EL (cell line): Measurements from ENCODE around the gene ZBTB18.
"Not testable (repeated sequence)": the region's sequence is repeated elsewhere in the genome, so short reads cannot be mapped to it uniquely, and the experiment has no call there.

Experiments used
- DNase-seq: peaks from one replicate; pipeline ENCODE4 v3.0.0-alpha.2; 2016

Gene ZBTB18

DNA sequence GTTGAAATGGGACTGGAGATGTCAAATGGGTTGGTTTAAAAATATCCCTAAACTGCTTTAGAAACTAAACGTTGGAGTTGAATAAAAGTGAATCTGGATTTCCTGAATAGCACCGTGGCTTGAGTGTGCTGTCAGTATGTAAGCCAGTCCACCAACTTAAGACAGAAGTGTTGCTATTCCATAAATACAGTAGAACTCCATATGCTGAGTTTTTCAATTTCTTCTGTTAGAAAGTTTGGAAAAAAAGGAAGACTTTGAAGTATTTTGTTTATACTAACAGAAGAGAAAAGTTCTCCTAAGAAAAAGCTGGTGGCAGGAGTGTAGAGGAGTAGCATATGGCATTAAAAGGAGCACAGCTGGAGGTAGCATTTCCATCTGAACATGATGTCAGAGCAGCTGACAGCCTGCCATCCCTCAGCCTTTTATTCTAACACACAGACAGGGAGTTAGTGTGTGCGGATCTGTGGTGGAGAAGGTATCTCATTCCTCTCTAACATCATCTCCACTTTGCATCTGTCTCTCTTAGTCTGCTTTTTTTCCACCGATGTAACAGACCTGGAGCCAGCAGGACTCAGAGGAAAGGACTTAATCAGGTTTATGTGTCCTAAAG lies at the start of gene ZBTB18:
ZBTB18 (plus strand) TSS at position 449 of the 610 bp plus-strand sequence; CDS start at position 598, 149 bp downstream.
- DNase-seq = peak; percentile 64

DNA sequence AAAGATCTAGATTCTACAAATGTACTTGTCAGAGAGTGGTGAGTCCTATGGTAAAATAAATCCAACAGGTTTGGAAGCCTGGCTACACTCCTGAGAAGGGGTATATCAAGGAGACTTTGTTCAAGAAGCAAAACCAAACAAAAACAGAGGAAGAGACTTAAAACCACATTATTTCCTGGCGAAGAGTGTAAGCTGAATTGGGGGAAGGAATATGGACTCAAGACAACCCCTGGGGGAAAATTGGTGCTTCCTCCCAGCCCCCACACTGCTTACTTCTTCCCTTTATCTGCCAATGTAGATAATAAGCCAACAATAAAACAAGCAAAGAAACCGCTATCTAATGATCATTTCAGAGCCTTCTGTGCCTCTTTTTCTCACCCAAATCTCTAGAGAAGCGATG lies 48.4 kb upstream of the ZBTB18 start:
- no peak for DNase-seq

DNA sequence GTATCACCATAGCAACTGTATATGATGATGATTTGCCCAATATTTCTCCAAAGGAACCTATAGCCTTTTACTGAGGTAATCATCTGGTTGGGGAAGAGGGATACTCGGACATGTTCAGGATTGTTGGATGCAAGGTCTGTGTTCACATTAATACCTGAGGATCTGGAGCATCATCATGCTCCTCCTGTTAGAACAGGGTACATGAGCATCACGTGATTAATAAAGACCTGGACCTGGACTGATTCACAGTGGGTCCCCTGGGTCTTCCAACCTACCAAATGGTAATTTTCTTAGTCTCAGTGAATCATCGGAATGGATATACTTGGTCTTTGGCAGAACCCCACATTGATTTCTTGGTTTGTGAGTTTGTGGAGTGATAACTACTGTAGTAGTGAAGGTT lies 45.6 kb upstream of the ZBTB18 start:
- no peak for DNase-seq

DNA sequence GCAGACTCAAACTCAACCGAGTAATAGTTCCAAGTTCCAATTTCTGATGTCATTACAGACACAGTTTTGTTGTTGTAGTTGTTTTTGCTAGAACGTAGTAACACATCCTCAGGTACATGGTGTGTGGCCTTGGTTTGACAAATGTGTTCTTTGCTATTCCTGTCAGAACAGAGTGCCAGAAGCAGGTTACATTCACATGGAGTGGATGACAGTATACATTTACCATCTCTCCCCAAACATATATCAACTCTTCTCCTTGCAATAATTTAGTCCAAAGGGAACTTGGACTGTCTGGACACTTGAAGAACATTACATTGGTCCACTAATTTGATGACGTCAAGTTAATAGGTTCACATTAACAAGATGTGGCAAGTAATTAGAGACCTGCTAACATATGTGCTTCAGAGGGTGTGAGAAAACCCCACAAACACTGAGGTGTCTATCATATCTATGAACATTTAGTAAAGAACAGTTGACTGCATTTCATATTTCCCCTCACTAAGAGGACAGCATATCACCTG lies 44.6 kb upstream of the ZBTB18 start:
- no peak for DNase-seq

DNA sequence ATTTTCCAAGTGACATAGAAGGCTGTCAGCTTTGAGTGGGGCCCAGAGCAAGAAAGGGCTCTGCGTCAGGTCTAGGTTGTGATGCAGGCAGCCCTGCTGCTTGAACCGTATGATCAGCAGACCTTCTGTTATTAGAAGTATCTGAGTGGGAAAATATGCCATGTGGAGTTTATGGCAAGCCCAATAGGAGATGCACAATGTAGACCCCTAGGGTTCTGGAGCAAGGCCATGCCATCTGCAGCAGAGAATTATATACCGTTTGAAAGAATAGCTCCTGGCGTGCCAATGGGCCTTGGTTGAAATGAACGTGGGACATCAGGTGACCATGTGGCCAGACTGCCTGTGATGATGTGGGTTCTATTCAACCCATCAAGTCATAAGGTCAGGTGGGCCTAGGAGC lies 44.1 kb upstream of the ZBTB18 start:
- DNase-seq = no peak

DNA sequence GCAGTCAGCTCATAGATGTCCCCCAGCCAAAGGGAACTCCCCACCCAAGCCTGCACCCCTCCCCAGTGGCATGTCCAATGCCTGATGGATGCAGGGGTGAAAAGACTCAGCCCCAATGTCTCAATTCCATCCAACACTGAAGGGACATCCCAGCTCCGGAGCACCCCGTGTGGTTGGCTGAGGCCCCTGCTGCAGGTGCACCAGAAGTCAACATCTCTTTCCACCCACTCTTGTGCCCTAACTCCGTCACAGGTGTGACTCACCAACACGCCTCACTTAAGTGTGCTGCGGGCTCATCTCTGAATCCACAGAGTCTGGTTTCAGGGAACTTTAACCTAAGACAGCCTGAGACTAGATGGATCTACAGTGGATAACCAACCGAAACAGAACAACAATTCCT lies 40.9 kb upstream of the ZBTB18 start:
- DNase-seq = no peak

DNA sequence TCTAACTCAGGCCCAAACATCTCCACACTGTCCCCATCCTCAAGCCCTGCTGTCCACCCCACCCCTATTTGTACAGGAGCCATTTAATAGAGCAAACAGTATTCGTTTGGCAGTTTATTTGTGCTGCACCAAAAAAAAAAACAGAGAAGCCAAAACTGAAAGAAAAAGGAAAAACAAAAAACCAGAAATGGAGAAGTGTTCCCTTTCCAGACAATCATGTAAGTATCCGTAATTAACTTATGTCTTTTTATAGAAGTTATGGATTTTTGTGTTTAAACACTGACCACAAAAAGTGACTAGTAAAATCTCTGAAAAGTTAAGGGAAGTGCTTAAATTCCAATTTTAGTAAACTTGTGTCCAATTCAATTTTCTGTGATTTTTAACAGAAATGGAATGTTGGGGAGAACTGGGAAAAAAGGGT lies 40.4 kb upstream of the ZBTB18 start:
- no peak for DNase-seq

DNA sequence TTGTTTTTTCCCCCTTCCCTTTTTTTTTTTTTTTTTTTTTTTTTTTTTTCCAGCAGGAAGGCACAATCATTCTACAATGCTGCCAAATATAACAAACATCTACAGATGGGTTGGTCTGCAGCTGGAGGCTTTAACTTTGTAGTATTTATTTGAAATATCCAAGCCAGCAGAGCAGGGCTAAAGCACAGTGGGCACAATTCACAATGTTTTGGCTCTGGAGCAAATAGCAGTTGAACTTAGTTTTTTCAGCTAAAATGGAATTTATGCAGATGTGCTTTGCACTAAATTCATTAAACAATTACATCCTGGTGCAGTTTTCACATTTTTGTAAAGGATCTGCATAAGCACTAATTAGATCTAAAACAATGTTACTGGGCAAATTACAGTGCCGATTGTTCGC lies 39.8 kb upstream of the ZBTB18 start:
- no peak for DNase-seq

DNA sequence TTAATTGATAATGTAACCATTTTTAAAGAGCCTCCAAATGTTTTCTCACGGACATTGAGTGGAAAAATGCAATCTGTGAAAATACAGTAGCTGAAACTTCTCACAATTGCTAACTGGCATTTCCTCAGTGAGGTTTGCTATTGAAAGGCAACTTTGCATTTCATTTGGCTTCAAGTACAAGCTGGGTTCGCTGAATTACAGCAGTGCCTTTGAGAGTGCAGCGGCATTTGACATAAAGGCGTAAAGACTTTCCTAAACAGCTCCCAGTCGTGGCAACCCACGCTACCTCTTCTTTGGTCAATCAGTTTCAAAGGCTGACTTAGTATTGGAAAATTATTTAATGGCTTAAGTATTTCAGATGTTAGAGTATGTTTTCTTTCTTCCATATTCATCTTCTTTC lies 39.3 kb upstream of the ZBTB18 start:
- DNase-seq = no peak

DNA sequence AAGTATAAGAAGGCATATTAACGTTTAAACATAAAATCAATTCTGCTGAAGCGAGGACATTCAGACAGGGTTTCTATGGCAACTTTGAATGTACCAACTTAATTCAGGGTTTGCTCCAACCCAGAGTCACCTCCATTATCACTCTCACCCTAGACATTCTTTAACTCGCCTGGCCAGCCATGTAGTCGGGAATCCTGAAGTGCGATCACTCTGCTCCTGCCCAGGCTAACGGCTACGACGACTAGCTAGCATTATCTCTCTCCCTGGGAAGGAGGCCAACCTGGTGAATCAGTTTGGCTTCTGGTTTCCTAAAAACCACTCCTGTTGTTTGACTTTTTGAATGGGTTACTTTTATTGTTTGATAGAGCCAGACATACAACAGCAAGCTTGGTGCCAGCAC lies 38.9 kb upstream of the ZBTB18 start:
- peak; percentile 49 for DNase-seq

DNA sequence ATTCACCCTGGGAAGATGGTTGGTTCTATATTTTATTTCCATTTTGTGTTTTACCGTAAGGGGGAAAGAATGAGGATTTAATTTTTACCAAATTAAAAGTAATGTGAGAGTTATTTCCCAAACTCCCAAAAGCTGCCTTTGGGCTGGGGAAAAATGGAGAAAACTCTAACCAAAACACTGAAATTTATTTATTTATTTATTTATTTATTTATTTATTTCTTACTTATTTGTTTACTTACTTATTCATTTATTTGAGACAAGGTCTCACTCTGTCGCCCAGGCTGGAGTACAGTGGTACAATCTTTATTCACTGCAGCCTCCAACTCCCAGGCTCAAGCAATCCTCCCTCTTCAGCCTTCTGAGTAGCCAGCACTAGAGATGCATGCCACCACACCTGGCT lies 38.0 kb upstream of the ZBTB18 start:
- no peak for DNase-seq

DNA sequence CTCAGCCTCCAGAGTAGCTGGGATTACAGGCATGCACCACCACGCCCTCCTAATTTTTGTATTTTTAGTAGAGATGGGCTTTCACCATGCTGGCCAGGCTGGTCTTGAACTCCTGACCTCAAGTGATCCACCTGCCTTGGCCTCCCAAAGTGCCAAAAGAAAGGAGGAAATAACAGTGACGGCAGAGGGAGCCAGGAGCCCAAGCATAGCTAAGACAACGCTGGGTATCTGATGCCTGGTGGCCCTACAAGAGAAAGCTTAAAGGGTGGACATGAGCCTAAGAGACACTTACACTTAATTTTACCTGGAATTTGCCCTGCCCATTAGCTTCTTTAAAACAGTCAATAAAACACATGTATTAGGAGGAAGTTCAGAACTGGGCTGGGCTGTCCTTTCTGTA lies 36.2 kb upstream of the ZBTB18 start:
- not testable (repeated sequence) for DNase-seq

DNA sequence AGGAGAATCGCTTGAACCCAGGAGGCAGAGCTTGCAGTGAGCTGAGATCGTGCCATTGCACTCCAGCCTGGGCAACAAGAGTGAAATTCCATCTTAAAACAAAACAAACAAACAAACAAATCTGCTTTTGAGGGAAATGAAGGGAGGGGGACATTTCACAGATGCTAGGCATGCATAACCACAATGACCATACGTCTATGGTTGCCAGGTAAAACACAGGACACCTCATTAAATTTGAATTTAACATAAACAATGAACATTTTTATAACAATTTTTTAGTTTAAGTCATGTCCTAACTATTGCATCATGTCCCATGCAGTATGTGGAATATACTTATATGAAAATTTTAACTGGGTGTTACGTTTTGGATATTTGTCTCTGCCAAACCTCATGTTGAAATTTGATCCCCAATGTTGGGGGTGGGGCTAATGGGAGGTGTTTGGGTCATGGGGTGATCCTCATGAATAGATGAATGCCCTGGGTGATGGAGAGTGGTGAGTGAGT lies 31.0 kb upstream of the ZBTB18 start:
- peak; percentile 6 for DNase-seq

DNA sequence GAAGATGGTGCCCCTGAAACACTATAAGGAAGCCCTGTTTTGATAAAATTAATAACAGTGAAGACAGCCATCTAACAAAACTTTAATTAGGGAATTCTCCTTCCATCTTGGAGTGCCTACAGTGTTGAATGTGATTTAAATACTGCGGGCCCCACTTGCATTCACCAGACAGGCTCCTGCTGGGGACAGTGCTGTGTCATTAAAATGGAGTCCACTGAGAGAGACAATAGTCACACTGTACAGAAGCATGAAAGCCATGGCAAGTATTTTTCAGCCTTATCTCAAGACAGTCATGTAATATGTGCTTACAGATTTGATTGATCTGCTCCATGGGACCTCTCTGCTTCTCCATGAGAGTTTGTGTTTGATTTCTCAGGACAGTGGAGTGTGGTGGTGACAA lies 29.7 kb upstream of the ZBTB18 start:
- DNase-seq = no peak

DNA sequence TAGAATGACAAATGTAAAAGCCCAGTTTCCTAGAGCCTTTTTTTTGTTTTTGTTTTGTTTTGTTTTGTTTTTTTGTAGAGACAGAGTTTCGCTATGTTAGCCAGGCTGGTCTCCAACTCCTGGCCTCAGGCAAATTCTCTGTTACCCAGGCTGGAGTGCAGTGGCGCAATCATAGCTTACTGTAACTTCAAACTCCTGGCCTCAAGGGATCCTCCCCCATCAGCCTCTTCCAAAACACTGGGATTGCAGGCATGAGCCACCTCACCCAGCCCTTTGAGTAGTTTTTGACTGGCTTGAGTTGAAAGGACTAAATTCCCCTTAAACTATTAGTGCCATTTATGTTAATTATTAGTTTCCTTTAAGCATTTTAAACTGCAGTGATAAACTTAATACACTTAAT lies 28.8 kb upstream of the ZBTB18 start:
- DNase-seq = peak; percentile 78

DNA sequence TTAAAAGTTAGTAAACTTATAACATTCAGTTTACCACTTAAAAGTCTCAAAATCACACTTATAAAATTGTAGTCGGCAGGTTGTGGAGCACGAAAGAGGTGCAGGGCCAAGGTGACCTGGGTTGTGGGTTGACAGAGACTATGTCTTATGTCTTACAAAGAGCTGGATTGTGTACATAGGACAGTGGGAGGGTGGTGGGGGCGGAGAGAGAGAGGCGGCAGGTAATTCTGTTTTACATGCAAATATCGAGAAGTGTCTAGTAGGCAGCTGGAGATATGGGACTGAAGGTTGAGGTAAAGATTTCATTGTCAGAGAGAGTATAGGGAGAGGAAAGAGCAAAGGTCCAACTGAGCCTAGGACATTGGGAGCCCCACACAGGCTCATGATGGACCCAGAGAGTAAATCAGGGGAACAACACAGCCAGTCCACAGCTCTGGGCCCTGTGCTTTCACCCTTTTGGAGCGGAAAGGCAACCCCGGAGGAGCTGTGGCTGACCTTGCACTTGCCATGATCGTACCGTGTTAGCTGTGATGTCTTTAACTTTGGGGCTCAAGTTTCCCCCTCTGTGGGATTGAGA lies 28.1 kb upstream of the ZBTB18 start:
- DNase-seq = no peak

DNA sequence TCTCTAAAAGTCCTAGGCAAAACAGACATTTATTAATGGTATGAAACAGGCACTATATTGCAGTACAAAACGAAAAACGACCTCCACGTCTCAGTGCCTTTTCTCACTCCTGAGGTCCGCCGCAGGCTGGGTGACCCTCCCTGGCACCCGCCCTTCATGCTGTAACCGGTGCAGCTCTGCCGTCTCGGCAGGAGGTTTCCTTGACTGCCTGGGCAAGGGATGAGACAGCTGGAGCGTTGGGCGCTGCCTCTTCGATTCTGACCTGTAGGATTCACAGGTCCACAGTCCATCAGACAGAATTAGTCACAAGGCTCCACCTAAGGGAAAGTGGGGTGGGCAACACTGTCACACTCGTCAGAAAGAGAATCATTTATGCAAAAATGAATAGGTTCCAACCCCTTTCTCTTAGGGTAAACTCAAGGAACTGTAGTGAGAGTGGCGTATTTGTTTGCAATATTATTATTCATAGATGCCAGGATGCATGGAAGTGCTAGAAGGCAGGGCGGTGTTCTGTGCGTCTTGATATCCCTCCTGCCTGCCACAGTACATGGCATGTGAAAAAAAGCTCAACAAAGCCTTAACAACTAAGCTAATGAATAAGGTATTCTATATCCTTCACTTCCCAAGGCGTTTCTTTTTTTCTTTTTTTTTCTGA lies 23.5 kb upstream of the ZBTB18 start:
- no peak for DNase-seq

DNA sequence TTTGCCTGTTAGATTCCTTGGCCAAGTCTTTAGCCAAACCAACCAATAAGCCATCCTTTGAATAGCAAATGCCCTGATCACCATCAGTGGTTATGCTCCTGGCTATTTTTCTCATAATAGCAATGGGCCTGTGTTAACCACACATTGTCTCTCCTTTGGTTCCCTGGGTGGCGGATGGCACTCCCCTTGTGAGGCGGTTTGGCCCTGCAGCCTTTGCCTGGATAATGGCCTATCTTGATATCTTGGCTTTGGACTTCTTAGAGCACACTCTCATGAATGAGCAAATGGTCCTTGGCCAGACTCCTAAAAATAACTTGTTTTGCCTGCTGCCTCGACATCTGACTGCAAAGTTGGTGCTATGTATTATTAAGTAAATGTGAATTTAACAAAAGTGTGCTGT lies 22.4 kb upstream of the ZBTB18 start:
- DNase-seq = no peak

DNA sequence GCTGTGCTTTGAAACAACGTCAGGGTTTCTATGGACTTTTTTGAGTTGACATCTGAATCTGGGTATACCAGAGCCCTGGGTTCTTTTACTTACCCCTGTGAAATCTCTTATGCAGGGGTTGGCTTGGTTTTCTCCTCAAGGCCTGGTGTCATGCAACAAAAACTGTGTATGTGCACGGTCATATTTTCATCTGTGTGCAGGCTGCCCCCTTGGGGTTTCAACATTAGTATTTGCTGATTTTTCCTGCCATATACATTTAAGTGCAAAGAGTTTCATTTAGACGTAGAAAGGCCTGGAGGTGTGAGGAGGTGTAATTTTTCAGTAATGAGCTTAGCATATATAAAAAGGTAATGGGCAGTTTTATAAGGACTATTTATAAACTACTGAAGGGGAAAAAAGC lies 22.0 kb upstream of the ZBTB18 start:
- no peak for DNase-seq

DNA sequence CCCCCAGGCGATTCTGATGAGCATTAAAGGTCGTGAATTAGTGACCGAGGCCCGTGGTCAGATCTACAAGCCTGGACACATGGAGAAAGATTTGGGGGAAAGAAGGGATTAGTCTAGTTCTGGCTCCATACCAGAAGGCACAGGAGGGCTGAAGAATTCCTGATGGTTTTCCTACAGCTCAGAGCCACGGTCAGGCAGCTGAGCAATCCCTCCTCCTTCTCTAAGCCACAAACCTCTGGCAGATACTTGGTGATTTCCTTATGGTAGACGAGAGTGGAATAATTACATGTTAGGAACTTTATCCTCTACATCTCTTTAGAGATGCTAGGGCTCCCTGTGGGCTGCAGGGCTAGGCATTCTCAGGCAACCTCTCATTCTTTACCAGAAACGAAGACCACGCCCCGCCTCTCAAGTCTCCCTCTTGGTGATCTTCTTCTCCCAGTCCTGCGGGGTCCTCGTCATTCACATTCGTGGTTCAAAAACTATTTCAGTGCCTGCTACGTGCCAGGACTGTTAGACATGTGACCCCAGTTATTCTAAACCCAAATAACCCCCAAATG lies 20.5 kb upstream of the ZBTB18 start:
- DNase-seq = no peak

DNA sequence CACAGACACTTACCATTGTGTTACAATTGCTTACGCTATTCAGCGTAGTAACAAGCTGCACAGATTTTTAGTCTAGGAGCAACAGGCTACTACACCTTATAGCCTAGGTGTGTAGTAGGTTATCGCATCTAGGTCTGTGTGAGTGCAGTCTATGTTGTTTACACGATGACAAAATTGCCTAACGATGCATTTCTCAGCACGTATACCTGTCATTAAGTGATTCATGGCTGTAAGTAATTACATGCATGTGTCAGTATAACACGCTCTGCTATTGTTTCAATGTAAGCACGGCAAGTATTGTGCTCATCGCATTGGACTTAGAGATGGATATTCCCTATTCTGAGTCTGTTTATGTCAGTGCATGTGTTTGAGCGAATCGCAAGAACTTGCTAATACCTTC lies 15.7 kb upstream of the ZBTB18 start:
- no peak for DNase-seq

DNA sequence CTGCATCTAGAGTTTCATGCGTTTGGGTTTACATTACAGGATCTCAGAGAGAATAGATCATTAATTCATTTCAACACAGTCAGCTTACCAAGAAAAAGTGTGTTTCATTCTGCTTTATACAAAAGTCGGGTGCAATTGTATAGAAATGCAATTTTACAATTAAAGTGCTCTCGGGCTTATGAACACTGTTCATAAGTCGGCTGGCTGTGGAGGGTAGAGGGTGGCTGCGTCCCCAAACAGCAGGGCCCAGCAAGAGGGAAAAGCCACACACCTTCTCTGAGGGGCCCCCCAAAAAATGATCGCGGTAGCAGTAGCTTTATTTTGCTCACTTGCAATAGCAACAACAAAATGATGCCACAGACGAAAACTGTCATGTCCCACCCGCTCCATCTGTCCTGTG lies 13.8 kb upstream of the ZBTB18 start:
- no peak for DNase-seq

DNA sequence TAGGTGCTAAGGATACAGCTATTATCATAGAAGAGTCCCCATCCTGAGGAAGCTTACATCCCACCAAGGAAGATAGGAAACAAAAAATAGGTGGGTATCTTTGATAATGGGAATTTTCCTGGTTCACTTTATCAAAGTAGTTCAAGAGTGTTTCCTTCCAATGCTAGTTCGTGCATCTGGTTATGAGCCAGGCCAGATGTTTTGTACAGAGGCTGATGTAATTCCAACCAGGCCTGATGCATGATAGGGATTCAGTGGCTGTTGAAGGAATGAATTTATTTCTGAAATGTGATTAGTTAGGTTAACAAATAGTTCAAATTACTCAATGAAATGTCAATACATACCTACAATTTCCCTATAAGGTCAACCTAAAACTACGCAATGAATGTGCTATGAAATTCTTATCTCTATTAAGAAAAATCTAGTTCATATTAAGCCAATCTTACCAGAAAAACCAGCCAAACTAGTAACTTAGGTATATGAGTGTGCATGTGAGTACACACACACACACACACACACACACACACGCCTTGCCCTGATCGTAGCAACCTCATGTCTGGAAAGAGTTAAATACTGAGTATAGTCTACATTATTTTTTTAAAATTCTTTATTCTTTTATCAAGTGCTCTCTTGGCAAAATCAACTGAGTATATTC lies 9.5 kb upstream of the ZBTB18 start:
- no peak for DNase-seq
